ENCODE data around the gene MYPOP.

DNA sequence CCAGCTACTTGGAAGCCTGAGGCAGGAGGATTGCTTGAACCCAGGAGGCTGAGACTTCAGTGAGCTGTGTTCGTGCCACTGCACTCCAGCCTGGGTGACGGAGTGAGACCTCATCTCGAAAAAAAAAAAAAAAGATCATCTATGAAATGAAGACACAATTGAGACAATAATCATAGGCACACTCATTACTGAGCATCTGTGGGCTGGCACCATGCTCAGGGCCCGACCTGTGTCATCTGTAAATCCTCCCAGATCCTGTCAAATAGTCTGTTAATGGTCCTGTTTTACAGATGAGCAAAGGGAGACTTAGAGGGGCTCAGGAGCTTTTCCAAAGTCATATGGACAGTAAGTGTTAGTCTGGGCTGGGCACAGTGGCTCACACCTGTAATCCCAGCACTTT, 16.3 kb upstream of the MYPOP start:
- TF ChIP-seq, protein P1, sequence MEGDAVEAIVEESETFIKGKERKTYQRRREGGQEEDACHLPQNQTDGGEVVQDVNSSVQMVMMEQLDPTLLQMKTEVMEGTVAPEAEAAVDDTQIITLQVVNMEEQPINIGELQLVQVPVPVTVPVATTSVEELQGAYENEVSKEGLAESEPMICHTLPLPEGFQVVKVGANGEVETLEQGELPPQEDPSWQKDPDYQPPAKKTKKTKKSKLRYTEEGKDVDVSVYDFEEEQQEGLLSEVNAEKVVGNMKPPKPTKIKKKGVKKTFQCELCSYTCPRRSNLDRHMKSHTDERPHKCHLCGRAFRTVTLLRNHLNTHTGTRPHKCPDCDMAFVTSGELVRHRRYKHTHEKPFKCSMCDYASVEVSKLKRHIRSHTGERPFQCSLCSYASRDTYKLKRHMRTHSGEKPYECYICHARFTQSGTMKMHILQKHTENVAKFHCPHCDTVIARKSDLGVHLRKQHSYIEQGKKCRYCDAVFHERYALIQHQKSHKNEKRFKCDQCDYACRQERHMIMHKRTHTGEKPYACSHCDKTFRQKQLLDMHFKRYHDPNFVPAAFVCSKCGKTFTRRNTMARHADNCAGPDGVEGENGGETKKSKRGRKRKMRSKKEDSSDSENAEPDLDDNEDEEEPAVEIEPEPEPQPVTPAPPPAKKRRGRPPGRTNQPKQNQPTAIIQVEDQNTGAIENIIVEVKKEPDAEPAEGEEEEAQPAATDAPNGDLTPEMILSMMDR (conservative IDR thresholded peaks at IDR 0.05) = no peak
- TF ChIP-seq EZH2 (IDR thresholded peaks at IDR 0.05; ENCODE audit: low read depth) = no peak
